HepG2 (cell line): Measurements from ENCODE around the gene LHFPL2. TPM values are rescaled to one million over a fixed set of nuclear protein-coding genes. Genes with fewer than 3 reads are reported as not detected.

Experiments
- CBX5 ChIP-seq: sonication (generic); formaldehyde crosslinking; IDR thresholded peaks from 2 replicates; pipeline ENCODE4 v1.4.0; 2020; ENCODE audit warnings: missing genetic modification reagents, borderline replicate concordance
- CC2D1A ChIP-seq: sonication (generic); formaldehyde crosslinking; IDR thresholded peaks from 2 replicates; pipeline ENCODE4 v1.8.1; 2023; ENCODE audit warnings: mild to moderate bottlenecking, missing genetic modification reagents
- HMG20A ChIP-seq: IDR thresholded peaks from 2 replicates; pipeline ENCODE4 v1.6.1; 2016; ENCODE audit warnings: borderline replicate concordance
- KDM5B ChIP-seq: sonication (generic); formaldehyde crosslinking; IDR thresholded peaks from 2 replicates; pipeline ENCODE4 v1.4.0; 2020; ENCODE audit warnings: missing genetic modification reagents, mild to moderate bottlenecking, borderline replicate concordance
- RFXAP ChIP-seq: sonication (generic); formaldehyde crosslinking; IDR thresholded peaks from 2 replicates; pipeline ENCODE4 v1.4.0; 2020; ENCODE audit warnings: missing genetic modification reagents, borderline replicate concordance
- YY1 ChIP-seq: IDR thresholded peaks from 2 replicates; pipeline ENCODE4 v1.6.1; 2011; ENCODE audit warnings: low read length, low read depth, moderate library complexity, mild to moderate bottlenecking; ENCODE audit not compliant: insufficient read depth, insufficient replicate concordance
- ZNF34 ChIP-seq: sonication (generic); formaldehyde crosslinking; IDR thresholded peaks from 2 replicates; pipeline ENCODE4 v1.4.0; 2020; ENCODE audit warnings: mild to moderate bottlenecking, missing genetic modification reagents, borderline replicate concordance
- ZNF629 ChIP-seq: sonication (generic); formaldehyde crosslinking; conservative IDR thresholded peaks from 2 replicates; pipeline ENCODE4 v1.5.0; 2020; ENCODE audit warnings: missing genetic modification reagents
- polyA plus RNA-seq, 8 experiments: library from polyadenylated mRNA; depleted of rRNA in 3 of 8; stranded (reverse) in 7 of 8; unstranded in 1 of 8; fragments of >200 nt; fragmentation: Illumina TruSeq in 4 of 8; extraction: Trizol in 4 of 8; gene quantifications; 2 replicates each; pipeline versions ENCODE4 v1.2.1 to v1.2.3, GENCODE V29; 2011 to 2016; ENCODE audit warnings: low read depth in 4 of 8, missing spikeins in 1 of 8, mixed read lengths in 1 of 8; ENCODE audit not compliant: insufficient read depth in 1 of 8
- total RNA-seq, 5 experiments: library from RNA; depleted of rRNA; stranded (reverse); fragments of >200 nt; fragmentation: Illumina TruSeq; extraction: Trizol; gene quantifications; 2 replicates each; pipeline ENCODE4 v1.2.3, GENCODE V29; 2016; ENCODE audit warnings: low read depth in 1 of 5
- TF ChIP-seq, protein P1 (sequence below): sonication (generic); formaldehyde crosslinking; IDR thresholded peaks from 2 replicates; pipeline ENCODE4 v1.5.0; 2020; ENCODE audit warnings: mild to moderate bottlenecking, missing genetic modification reagents
- TF ChIP-seq, protein P2 (sequence below): IDR thresholded peaks from 2 replicates; pipeline ENCODE4 v1.6.1; 2016; ENCODE audit warnings: mild to moderate bottlenecking
- TF ChIP-seq, protein P3 (sequence below): sonication (generic); formaldehyde crosslinking; conservative IDR thresholded peaks from 2 replicates; pipeline ENCODE4 v1.8.0; 2022; ENCODE audit warnings: low read depth, missing genetic modification reagents
- TF ChIP-seq, protein P4 (sequence below): sonication (generic); formaldehyde crosslinking; IDR thresholded peaks from 2 replicates; pipeline ENCODE4 v1.4.0; 2020; ENCODE audit warnings: missing genetic modification reagents, borderline replicate concordance
- TF ChIP-seq, protein P5 (sequence below): sonication (generic); formaldehyde crosslinking; IDR thresholded peaks from 2 replicates; pipeline ENCODE4 v1.5.1; 2020; ENCODE audit warnings: missing genetic modification reagents, mild to moderate bottlenecking, borderline replicate concordance
- TF ChIP-seq, protein P6 (sequence below), 2 experiments: sonication (generic) in 1 of 2; formaldehyde crosslinking in 1 of 2; IDR thresholded peaks; 2 replicates each; pipeline versions ENCODE4 v1.4.0 to v1.6.1; 2018 to 2020; ENCODE audit warnings: missing genetic modification reagents in 2 of 2, borderline replicate concordance in 1 of 2, low read depth in 1 of 2, mild to moderate bottlenecking in 1 of 2, missing biosample characterization in 1 of 2

The LHFPL2 gene
- total and polyA plus RNA-seq, 2 of the 13 experiments (the other 11 are each of a cell fraction or from before 2014, with no cell fraction given): 6.0 to 20.0 TPM

DNA sequence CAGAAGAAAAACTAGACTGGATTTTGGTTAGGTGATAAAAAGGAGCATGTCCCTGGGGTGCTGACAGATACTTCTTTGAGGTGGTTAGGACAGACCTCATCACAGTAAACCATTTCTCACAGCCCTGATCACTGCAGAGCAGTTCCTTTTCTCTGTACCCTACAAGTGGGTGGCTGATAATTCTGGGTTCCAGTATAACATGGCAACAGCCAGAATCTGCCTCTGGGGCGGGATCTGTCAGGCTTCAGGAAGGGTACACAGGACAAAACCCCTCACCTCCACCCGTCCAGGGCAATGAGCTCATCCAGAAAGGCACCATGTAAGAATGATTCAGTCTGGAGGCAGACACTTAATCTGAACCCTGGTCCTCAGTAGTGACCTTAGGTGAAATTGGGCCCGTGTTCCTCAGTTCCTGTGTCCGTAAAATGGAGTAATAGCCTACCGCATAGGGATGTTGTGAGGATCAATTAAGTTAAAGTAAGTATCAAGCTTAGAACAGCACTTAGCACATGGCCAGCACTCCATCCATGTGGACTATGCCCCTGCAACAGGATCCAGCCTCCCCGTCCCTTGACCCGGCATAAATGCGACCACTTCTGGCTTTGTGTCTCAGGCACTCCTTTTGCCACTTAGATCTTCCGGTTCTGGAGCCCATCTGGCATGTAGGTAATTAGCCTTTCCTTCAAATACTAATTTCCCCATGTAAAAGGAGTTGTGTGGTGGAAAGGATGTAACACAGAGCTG lies 129.2 kb downstream of the LHFPL2 start (continued):
- TF ChIP-seq, protein P1, sequence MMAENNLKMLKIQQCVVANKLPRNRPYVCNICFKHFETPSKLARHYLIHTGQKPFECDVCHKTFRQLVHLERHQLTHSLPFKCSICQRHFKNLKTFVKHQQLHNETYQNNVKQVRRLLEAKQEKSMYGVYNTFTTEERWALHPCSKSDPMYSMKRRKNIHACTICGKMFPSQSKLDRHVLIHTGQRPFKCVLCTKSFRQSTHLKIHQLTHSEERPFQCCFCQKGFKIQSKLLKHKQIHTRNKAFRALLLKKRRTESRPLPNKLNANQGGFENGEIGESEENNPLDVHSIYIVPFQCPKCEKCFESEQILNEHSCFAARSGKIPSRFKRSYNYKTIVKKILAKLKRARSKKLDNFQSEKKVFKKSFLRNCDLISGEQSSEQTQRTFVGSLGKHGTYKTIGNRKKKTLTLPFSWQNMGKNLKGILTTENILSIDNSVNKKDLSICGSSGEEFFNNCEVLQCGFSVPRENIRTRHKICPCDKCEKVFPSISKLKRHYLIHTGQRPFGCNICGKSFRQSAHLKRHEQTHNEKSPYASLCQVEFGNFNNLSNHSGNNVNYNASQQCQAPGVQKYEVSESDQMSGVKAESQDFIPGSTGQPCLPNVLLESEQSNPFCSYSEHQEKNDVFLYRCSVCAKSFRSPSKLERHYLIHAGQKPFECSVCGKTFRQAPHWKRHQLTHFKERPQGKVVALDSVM: 0 out of 2 replicates have a peak, but pooled peaks have one; percentile 15
- TF ChIP-seq RFXAP (CRISPR knock-in tag) (0 out of 2 replicates have a peak, but pooled peaks have one; percentile 9), HMG20A (CRISPR knock-in tag) (no peak), CC2D1A (CRISPR knock-in tag) (no peak), YY1 (no peak), CBX5 (CRISPR knock-in tag) (no peak), KDM5B (CRISPR knock-in tag) (no peak; the same call in 1 of the 2 replicates), ZNF629 (CRISPR knock-in tag) (peak; percentile 66), ZNF34 (CRISPR knock-in tag) (0 out of 2 replicates have a peak, but pooled peaks have one; percentile 29)
- TF ChIP-seq, protein P2, sequence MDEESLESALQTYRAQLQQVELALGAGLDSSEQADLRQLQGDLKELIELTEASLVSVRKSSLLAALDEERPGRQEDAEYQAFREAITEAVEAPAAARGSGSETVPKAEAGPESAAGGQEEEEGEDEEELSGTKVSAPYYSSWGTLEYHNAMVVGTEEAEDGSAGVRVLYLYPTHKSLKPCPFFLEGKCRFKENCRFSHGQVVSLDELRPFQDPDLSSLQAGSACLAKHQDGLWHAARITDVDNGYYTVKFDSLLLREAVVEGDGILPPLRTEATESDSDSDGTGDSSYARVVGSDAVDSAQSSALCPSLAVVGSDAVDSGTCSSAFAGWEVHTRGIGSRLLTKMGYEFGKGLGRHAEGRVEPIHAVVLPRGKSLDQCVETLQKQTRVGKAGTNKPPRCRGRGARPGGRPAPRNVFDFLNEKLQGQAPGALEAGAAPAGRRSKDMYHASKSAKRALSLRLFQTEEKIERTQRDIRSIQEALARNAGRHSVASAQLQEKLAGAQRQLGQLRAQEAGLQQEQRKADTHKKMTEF (CRISPR knock-in tag): no peak
- TF ChIP-seq, protein P3, sequence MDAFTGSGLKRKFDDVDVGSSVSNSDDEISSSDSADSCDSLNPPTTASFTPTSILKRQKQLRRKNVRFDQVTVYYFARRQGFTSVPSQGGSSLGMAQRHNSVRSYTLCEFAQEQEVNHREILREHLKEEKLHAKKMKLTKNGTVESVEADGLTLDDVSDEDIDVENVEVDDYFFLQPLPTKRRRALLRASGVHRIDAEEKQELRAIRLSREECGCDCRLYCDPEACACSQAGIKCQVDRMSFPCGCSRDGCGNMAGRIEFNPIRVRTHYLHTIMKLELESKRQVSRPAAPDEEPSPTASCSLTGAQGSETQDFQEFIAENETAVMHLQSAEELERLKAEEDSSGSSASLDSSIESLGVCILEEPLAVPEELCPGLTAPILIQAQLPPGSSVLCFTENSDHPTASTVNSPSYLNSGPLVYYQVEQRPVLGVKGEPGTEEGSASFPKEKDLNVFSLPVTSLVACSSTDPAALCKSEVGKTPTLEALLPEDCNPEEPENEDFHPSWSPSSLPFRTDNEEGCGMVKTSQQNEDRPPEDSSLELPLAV (CRISPR knock-in tag): no peak
- TF ChIP-seq, protein P4, sequence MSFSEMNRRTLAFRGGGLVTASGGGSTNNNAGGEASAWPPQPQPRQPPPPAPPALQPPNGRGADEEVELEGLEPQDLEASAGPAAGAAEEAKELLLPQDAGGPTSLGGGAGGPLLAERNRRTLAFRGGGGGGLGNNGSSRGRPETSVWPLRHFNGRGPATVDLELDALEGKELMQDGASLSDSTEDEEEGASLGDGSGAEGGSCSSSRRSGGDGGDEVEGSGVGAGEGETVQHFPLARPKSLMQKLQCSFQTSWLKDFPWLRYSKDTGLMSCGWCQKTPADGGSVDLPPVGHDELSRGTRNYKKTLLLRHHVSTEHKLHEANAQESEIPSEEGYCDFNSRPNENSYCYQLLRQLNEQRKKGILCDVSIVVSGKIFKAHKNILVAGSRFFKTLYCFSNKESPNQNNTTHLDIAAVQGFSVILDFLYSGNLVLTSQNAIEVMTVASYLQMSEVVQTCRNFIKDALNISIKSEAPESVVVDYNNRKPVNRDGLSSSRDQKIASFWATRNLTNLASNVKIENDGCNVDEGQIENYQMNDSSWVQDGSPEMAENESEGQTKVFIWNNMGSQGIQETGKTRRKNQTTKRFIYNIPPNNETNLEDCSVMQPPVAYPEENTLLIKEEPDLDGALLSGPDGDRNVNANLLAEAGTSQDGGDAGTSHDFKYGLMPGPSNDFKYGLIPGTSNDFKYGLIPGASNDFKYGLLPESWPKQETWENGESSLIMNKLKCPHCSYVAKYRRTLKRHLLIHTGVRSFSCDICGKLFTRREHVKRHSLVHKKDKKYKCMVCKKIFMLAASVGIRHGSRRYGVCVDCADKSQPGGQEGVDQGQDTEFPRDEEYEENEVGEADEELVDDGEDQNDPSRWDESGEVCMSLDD (CRISPR knock-in tag): no peak
- TF ChIP-seq, protein P5, sequence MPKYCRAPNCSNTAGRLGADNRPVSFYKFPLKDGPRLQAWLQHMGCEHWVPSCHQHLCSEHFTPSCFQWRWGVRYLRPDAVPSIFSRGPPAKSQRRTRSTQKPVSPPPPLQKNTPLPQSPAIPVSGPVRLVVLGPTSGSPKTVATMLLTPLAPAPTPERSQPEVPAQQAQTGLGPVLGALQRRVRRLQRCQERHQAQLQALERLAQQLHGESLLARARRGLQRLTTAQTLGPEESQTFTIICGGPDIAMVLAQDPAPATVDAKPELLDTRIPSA: no peak
- TF ChIP-seq, protein P6, sequence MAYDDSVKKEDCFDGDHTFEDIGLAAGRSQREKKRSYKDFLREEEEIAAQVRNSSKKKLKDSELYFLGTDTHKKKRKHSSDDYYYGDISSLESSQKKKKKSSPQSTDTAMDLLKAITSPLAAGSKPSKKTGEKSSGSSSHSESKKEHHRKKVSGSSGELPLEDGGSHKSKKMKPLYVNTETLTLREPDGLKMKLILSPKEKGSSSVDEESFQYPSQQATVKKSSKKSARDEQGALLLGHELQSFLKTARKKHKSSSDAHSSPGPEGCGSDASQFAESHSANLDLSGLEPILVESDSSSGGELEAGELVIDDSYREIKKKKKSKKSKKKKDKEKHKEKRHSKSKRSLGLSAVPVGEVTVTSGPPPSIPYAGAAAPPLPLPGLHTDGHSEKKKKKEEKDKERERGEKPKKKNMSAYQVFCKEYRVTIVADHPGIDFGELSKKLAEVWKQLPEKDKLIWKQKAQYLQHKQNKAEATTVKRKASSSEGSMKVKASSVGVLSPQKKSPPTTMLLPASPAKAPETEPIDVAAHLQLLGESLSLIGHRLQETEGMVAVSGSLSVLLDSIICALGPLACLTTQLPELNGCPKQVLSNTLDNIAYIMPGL (CRISPR knock-in tag; IDR thresholded peaks at IDR 0.05; ENCODE audit: borderline replicate concordance in 1 of 2, low read depth in 1 of 2): peak in 1 of 2 experiments; percentile 9; a peak in 1 of 4 replicates
